NT2/D1 (cell line): ENCODE measurements around the gene KIAA1217.

Experiments
- SUZ12 ChIP-seq: IDR thresholded peaks from 2 replicates; pipeline ENCODE4 v1.6.1; 2011; ENCODE audit not compliant: insufficient read length, insufficient read depth; ENCODE audit errors: extremely low read depth
- YY1 ChIP-seq: IDR thresholded peaks from 2 replicates; pipeline ENCODE4 v1.6.1; 2011; ENCODE audit not compliant: insufficient read length, insufficient read depth
- ZNF274 ChIP-seq: IDR thresholded peaks from 2 replicates; pipeline ENCODE4 v1.6.1; 2011; ENCODE audit warnings: mild to moderate bottlenecking, low read depth, low read length

DNA sequence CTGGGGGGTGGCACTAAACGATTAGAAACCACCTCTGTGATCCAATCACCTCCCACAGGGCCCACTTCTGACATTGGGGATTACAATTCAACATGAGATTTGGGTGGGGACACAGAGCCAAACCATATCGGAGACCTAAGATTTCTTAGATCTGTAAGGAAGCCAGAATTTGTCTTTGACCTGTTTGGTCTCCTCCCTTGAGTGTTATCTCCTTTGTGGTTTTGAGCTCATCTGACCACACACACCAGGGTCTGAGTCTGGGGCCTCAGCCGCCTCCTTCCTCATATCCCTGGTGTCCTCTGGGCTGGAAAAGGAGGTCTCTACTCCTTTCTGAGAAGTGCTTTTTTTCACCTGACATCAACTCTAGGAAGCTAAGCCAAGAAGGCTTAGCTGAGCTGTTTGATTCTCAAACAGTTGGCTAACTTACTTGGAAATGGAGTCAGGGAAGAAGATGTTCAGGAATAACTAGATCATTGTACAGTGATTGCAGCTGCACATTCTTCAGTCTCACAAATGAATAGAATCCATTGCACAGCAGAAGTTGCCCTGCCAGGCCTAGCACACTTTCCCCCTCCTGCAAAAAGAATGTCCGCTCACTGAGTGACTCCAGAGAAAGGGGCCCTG, 347.3 kb downstream of the KIAA1217 start:
- no peak for TF ChIP-seq YY1
- TF ChIP-seq SUZ12, result no peak
- TF ChIP-seq ZNF274, result no peak
